ENCODE data around the gene SLC2A1.

DNA sequence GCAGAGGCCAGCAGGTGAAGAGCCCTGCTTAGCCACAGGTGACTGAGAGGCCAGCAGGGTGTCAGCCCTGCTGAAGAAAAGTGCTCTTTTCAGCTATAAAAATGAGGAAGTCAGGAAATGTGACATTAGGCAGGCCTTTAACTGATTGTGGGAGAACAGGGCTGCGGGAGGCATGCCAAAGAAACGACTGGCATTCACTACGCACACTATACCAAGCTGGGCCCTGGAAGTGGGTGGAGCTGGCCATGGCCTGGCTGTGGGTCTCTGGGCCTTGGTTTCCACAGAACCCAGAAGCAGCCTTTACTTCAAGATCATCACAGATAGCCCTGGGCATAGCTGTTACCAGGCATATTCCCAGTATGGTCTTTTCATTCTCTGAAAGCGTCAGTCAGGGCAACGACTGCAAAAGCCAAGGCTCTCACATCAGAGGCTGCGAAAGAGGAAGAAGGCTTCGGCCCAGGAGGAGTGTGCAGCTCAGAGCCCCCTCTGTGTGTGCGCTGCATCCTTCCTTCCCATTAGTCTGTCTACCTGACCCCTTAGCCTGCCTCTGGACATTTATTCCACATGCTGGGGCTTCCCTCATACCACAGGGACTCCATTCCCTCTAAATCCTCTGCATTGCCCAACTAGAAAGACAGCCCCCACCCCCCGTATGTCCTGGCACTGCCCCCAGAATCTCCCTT is 14.3 kb downstream of the SLC2A1 start:
- TF ChIP-seq, protein P1, sequence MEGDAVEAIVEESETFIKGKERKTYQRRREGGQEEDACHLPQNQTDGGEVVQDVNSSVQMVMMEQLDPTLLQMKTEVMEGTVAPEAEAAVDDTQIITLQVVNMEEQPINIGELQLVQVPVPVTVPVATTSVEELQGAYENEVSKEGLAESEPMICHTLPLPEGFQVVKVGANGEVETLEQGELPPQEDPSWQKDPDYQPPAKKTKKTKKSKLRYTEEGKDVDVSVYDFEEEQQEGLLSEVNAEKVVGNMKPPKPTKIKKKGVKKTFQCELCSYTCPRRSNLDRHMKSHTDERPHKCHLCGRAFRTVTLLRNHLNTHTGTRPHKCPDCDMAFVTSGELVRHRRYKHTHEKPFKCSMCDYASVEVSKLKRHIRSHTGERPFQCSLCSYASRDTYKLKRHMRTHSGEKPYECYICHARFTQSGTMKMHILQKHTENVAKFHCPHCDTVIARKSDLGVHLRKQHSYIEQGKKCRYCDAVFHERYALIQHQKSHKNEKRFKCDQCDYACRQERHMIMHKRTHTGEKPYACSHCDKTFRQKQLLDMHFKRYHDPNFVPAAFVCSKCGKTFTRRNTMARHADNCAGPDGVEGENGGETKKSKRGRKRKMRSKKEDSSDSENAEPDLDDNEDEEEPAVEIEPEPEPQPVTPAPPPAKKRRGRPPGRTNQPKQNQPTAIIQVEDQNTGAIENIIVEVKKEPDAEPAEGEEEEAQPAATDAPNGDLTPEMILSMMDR (IDR thresholded peaks at IDR 0.05), result no peak
- TF ChIP-seq POLR2A (IDR thresholded peaks at IDR 0.05), result no peak

Measured in tibial nerve (tissue), 3 donors.